ENCODE results near the gene TGFBR3.

TGFBR3 gene

DNA sequence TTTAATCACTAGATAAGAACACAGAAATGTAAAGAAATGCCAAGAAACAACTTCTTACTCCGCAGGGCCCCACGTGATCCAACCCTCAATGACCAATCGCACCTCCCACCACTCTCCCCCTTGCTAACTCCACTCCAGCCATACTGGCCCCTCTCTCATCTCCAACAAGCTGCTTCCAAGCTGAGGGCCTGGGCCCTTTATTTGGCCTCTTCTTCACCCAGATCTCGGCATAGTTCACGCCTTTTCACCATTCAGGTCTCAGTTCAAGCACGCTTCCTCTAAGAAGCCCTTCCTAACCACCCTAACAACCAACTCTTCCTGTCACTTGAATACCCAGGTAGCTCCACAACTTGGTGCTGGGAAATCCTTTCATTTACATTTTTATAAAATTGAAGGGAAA is 110.7 kb downstream of the TGFBR3 start:
- DNase-seq: no peak

DNA sequence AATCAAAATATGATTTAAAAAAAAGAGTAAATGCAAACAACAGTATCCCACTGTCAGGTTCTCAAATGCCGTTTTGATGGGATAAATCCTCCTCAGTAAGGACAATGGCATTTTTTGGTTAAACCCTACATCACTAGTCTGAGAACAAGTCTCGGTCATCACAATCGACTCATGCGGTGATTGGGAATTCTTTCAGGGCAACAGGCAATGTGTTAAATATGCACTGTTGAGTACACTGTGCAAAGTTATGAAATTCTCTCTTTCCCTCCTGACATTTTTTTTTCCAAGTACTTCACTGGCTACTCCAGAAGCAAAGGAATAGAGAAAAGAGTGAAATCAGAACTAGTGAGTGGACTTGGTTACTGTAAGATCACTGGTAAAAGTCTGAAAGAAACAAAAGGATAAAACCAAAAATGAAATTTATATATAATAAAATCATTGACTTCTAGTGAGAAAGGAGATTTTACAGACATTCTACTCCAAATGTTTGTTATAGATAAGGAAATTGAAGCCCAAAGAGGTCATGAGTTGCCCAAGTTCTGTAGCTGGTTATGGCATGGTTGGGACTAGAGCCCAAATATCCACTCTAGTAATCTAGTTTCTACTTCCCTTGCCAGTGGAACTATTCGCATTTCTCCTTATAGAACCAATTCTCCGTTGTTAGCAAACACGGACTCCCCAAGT is 111.3 kb downstream of the TGFBR3 start:
- DNase-seq: no peak

DNA sequence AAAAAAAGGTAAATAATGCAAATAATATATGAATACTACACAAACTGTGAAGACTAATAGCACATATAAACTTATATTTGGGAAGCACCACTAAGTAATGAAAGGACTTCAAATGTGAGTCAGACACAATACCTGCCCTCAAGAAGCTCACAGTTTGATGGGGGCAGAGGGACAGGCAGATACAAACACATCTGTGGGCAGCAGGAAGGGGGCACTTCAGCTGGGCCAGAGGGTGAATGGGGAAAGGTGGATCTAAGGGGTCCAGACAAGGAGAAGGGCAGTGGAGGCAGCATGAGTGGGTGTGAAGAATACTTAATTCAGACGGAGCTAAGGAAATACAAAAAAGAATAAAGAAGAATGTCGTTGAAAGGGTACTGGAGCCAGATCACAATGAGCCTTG is 114.2 kb downstream of the TGFBR3 start:
- DNase-seq: no peak

DNA sequence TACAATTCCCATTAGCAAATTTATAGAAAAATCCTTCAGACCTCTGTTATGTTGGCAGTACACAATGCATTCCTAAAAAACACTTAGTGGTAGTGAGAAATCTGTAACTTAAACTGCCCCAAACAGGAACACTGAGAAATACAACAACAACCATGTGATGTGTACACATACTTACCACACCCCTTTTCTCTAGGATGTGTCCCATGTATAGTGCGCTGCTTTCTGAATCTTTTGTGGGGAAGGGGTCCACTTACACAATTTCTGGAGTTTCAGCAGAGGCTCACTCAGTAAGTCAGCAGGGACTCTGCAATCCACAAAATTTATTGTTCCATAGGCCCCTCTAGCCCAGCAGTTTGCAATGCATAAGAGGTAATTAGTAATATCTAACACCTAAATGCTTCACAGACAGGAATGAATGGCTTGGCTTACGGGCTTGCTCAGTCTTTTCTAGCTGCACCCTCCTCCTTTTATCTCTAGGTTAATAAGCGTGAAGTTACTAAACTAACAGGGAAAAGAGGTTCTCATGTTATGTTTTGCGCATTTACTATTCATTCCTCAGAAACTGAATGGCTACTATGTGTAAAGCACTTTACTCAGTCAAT is 115.2 kb downstream of the TGFBR3 start:
- DNase-seq: no peak

DNA sequence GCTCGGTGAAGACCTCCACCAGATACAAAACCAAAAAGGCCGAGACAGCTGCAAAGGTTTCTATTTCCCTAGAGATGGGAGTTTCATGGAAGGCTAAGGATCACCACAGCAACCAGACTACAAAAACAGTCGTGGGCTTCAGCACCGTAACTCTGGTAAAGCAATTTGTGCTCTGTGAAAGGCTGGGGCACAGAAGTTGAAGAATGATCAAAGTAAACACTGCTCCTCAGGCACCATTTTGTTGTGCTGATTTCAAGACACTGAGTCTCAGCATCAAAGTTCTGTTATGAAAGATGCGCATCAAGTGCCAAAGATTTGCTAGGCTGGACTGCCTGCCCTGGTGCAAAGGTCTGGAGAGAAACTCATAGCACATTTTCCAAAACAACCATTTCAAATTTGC is 116.2 kb downstream of the TGFBR3 start:
- no peak for DNase-seq

DNA sequence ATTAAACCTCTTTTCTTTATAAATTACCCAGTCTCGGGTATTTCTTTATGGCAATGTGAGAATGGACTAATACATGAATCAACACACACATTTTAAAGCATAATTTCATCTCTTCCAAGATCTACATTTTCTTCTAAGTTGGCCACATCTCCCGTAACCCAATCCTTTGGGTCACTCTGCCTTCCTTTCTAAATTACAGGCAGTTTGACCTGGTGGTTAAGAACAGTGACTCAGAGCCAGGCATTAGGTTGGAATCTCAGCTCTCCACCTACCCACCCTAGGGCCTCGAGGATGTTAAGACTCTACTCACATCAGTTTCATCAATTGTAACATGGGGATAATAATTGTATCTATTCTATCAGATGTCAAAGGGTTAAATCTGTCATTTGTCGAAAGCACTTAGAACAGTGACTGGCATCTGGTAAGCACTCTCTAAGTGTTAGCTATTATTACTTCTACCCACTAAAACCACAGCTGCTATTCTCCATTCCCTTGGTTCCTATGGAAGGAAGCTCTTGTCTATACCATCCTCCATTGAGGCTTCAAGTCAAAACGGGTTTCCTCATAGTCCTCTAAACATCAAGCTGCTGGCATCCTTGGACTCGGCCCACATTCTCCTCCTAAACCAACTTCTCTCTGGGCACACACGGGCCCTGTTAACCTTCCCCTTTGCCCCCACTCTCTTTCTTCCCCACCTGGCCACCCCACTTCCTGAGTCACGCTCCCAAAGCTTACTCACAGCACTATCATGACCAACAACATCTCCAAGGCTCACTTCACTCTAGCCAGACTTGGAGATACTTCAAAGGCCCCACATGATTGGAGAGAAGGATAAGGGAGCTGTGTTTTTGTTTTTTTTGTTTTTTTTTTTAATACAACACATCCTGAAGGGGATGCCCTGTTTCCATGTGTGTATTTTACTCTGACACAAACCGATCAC is 116.9 kb downstream of the TGFBR3 start:
- no peak for DNase-seq

DNA sequence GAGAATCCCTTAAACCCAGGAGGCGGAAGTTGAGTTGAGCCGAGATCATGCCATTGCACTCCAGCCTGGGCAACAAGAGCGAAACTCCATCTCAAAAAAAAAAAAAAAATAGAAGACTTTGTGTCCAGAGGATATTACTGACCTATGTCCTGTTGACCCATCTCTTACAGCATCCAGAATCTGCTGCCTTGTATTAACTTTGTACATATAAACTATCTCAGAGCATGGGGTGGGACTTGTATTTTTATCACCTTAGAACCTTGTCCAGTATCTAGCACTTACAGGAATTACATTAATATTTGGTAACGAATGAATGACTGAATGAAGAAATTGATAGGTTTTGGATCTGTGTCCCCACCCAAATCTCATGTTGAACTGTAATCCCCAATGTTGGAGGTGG is 117.8 kb downstream of the TGFBR3 start:
- DNase-seq: no peak

DNA sequence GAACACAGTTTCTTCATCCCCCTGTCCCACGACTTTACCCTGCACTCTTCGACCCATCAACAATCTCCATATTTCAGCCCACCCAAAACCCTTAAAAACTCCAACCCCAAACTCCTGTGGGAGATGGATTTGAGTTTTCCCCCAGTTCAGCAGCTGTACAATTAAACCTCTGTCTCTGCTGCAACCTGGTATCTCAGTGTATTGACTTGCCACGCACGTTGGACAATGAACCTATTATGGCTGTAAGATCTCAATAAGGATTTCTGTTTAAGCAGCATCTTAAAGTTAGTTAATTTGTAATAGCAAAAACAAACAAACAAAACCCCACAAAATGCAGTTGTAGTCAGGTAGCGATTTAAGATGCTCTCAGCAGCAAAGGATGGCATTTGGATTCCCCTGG is 119.1 kb downstream of the TGFBR3 start:
- DNase-seq: no peak

DNA sequence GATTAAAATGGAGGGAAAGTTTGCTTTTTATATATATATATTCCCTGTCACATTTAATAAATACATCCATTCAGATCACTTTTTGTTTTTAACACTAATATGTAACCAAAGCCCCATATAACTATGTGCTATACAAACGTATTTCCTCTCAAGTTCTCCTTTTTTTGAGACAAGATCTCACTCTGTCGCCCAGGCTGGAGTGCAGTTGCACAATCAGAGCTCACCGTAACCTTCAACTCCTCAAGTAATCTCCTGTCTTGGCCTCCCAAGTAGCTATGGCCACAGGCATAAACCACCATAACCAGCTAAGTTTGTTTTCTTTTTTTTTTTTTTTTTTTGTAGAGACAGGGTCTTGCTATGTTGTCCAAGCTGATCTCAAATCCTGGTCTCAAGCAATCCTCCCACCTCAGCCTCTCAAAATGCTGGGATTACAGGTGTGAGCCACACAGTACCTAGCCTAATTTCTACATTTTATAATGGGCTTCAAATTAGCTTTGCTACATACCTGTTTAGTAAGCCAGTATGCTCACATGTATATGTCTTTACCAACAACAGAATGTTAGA is 120.0 kb downstream of the TGFBR3 start:
- no peak for DNase-seq

DNA sequence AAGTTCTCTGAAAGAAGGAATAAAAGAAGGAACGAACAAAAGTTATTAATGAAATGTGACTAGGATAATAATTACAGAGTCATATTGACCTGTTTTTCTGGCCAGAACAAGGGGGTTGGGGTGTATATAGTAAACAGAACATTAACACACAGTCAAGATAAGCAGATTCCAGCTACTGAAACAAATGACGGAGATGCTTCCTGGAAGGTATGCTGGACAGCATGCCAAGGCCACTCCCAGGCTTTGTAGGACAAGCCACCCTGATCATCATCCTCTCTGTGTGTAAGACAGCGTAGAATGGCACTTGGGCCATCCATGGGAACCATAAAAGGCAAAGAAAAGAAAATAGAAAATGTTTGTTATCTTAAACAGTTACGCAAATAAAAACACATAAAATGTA is 120.7 kb downstream of the TGFBR3 start:
- no peak for DNase-seq

DNA sequence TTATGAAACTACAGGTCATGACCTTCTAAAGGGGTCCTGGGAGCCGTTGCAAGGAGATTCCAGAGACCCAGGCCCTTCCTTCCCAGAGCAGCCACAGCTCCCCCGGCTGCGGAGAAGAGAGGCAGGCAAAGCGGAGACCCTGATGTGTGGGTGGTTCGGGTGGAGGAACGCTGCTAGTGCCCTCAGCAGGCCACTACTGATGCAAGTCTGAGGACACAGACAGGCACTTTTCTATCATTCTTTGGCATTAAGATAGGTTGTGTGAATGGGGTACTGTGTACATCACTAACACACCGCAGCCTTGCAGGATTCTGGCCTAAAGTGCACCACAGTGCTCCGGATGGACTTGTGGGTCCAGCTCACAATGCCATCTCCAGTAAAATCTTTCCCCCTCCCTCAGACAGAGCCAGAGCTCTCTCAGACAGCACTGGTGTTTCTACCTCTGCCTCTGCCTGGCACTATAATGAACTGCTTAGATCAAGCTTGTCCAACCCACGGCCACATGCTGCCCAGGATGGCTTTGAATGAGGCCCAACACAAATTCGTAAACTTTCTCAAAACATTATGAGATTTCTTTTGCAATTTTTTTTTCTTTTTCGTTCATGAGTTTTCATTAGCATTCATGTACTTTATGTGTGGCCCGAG is 121.4 kb downstream of the TGFBR3 start:
- no peak for DNase-seq

DNA sequence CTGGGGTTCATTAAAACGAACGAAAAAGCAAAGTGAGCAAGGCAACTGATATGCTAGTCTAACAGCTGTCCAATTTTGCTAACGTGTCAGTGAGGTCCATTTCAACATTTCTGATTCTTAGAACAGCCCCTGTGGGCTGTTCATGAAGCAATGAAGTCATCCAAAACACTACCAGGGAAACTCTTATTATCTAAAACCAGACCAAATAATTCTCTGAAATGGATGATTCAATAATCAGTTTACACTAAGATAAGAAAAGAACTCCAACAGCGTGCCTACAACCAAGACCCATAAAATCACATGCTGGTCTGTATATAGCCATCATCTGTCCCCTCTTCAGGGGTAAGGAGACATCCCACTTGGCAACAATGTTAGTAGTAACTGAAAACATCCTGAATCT is 122.7 kb downstream of the TGFBR3 start:
- no peak for DNase-seq

DNA sequence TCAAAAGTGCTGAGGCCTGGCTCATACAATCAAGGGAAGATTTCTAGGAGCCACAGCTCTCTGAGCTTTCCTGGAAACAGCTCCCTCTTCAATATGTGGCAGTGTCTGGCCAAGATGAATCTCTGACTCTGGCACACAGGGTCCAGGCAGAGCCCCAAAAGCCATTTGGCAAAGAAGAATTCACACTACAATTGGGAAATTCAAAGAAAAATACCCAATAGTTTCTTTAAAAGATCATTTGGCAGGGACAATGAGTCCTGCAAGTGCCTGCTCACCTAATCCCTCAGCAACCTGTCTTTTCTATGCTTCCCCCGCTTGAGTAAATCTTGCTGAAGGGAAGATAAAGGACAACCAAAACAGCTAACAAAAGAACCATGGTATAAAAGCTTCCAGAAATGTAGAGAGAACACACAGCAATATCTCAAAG is 124.6 kb downstream of the TGFBR3 start:
- DNase-seq: no peak

DNA sequence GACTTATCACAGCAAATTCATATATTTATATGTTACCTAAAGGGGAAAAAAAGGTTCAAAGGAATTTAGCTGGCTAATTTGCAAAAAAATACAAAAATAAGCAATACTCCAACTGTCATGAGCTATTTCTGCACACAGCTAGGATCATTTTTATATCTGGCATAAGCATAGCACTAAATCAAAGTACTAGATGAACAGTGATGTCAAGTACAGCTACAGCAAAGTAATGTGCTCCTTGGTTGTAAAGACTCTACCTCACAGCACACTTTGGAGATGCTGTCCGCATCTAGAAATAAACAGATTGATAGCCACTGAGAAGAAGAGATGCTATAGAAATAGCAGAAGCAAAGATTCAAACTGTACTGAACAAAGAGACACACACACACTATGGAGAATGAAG is 125.4 kb downstream of the TGFBR3 start:
- no peak for DNase-seq

DNA sequence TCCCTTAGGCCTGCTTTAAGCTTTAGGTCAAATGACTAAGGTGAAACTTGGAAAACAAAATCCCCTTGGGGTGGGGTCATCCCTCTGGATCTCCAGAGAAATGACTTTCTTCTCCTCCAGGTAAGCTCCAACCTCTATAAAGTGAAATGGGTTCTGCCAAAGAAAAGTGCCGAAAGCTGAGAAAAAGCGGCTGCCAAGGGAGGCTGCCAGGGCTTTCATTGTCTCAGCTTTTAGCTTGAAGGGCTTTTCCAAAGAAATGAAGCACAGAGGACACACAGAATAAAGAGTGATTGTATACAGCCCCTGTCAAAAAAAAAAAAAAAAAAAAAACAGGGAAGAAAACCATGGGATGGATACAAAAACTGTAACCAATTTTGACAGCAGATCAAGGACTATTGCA is 126.9 kb downstream of the TGFBR3 start:
- no peak for DNase-seq

DNA sequence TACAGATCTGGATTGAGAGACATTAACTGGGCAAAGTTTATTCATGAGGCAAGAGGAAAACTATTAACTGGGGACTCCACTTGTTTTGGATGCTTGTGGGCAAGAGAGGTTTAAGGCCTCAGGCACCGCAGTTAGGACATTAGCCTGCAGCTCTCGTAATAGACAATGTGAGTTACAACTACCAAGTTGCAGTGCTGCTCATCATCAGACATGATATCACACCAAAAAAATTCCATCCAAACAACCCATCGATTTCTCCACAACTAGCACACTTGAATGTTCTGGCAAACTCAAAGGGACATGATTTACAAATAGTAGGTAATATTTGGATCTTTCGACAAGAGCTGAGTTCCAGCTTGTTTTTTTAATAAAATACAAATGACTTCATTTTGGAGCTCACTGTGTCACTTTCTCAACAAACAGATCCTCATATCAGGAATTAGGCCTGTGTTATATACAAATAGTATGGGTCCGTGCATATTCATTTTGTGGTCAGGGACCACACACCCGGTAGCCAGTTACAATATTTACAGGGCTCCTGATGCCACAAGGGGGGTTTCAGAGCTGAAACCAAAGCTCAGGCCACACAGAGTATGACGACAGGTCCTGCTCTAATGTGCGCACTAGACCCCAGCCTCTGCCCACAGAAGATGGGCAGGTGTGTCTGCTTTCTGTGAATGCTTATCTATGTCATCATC is 128.0 kb downstream of the TGFBR3 start:
- DNase-seq: no peak

DNA sequence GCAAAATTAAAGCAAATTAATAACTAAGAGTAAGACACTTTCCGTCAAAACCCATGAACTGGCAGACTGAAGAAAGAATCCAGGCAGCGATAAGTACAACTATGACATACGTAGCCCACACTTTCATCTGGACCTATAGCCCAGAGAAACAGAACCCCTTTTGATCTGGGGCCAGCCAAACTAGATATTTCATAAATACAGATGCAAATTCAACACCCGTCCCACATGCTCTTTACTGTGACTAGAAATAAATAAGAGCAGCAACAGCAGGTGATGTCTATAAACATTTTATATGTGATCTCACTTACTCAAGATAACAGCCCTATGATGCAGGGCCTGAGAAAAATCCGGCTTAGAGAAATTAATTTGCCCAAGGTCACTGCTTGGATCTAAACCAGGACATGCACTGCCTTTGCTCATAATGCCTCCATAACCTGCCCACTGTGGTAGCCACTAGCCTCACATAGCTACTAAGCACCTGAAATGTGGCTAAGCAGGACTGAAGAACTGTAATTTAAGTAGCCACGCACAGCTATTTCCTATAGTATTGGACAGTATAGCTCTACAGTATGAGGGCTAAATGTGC is 130.2 kb downstream of the TGFBR3 start:
- no peak for DNase-seq

DNA sequence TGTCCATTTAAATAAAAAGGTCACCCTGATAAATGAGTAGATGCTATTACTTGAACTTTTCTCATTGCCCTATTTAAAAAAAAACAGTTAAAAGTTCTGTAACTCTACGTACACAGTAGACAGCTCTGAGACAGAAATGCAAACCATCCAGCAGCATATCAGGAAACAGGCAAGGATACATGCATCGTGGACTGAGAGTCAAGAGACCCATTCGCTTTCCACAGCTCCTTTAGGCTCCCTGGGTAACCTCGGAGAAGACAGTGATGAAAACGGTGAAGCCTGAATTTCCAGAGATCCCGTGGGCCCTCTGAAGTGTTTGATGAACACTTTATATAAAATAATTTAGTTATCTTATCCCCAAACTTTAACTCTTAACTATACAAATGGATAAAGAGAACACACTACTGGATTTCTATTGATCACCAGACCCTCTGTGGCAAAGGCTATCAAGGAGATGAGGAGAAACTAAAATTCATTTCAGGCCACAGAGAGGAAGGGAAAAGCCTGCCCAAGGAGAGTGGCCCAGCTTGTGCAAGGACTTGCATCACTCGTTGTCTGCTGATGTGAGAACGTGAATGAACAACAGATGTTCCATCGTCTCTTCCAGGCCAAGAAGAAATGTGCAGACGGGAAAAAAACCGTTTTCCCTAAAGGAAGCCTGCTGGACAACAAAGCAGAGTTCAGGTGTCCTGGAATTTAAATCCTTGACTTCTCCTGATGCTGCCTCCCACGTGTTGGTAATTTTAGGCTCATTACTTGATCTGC is 131.0 kb downstream of the TGFBR3 start:
- no peak for DNase-seq

DNA sequence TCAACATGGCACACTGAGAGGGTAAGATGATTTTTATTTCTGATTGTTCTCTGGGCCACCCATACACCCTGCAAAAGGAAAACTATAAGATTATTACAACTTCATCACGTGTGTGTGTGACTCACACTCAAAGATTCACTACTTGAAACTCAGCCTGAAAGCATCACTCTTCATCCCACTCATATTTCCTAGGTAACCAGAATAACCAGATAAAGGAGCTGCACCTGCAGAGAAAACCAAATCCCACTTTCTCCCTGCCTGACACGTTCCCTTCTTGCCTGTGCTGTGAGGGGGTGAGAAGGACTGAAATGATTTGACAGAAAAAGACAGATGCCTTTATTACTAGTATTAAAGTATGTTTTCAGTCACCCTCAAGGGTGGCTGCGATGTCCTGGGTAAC is 131.6 kb downstream of the TGFBR3 start:
- DNase-seq: no peak

DNA sequence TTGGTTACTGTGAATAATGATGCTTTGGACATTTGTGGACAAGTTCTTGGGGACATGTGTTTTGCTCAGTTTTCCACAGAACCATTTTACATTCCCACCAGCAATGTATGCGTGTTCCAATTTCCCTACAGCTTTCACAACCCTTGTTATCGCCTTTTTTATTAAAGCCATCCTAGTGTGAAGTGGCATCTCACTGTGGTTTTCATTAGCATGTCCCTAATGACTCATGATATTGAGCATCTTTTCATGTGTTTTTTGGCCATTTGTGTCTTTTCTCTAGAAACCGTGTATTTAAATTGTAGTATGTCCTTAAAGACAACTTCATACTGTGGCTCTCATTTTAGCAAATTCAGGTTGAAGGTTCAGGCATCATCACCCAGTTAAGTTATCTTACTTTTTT is 132.1 kb downstream of the TGFBR3 start:
- no peak for DNase-seq

DNA sequence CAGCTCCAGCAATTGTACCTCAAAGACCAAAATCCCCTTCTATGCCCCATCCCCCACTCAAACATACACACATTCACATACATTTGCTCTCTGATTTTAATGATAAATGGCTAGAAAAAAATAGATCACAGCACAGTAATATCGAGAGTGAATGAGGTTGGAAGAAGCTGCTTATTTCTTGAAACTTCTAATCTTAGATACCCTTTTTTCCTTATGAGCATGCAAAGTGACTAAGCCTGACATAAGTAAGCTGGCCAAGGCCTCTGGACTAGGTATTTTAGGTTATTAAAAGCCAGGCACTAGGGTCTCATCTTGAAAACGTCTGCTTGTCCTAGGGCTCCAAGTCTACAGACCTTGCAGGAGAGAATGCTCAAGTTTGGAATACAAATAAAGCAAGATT is 133.6 kb downstream of the TGFBR3 start:
- DNase-seq: no peak

Data from SHP77 (cell line).